ENCODE results near the gene GREM1. TPM values are rescaled to one million over a fixed set of nuclear protein-coding genes. Genes with fewer than 3 reads are reported as not detected.

Gene GREM1
- total RNA-seq, 1 donor: 499 TPM

DNA sequence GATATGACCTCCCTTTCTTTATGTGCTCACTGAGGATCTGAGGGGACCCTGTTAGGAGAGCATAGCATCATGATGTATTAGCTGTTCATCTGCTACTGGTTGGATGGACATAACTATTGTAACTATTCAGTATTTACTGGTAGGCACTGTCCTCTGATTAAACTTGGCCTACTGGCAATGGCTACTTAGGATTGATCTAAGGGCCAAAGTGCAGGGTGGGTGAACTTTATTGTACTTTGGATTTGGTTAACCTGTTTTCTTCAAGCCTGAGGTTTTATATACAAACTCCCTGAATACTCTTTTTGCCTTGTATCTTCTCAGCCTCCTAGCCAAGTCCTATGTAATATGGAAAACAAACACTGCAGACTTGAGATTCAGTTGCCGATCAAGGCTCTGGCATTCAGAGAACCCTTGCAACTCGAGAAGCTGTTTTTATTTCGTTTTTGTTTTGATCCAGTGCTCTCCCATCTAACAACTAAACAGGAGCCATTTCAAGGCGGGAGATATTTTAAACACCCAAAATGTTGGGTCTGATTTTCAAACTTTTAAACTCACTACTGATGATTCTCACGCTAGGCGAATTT lies 14.9 kb downstream of the GREM1 start:
- H3K79me2 ChIP-seq (ENCODE audit: insufficient read depth, low read length): peaks cover 48% of the 10 kb centered on the region
- peak overlapping the region; percentile 64 for H3K27ac ChIP-seq (ENCODE audit: low read depth, low read length)
- peaks cover 38% of the 10 kb centered on the region for H4K20me1 ChIP-seq (ENCODE audit: insufficient read depth, low read length)

DNA sequence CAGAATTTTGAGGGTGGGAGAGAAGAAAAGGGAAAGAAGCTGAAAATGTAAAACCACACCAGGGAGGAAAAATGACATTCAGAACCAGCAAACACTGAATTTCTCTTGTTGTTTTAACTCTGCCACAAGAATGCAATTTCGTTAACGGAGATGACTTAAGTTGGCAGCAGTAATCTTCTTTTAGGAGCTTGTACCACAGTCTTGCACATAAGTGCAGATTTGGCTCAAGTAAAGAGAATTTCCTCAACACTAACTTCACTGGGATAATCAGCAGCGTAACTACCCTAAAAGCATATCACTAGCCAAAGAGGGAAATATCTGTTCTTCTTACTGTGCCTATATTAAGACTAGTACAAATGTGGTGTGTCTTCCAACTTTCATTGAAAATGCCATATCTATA lies 15.5 kb downstream of the GREM1 start:
- DNase-seq (ENCODE audit: insufficient read length, low spot score, missing footprints): peak; percentile 62
- Histone ChIP-seq H4K20me1 (ENCODE audit: insufficient read depth, low read length) (peaks cover 35% of the 10 kb centered on the region), H3K4me2 (ENCODE audit: insufficient read depth, low read length) (peak overlapping the region; percentile 42), H2AFZ (ENCODE audit: low read length) (no peak overlapping the region), H3K4me1 (ENCODE audit: insufficient read depth, low read length) (peaks cover 37% of the 10 kb centered on the region), H3K27ac (ENCODE audit: low read depth, low read length) (peak overlapping the region; percentile 64), H3K9me3 (ENCODE audit: low read depth, low read length) (no peaks in the 10 kb centered on the region), H3K36me3 (ENCODE audit: insufficient read depth, low read length) (peaks cover 82% of the 10 kb centered on the region), H3K4me3 (ENCODE audit: insufficient read depth, low read length) (peak overlapping the region; percentile 15), H3K79me2 (ENCODE audit: insufficient read depth, low read length) (peaks cover 44% of the 10 kb centered on the region), H3K27me3 (ENCODE audit: insufficient read depth, low read length) (no peaks in the 10 kb centered on the region)
- TF ChIP-seq, protein P1, sequence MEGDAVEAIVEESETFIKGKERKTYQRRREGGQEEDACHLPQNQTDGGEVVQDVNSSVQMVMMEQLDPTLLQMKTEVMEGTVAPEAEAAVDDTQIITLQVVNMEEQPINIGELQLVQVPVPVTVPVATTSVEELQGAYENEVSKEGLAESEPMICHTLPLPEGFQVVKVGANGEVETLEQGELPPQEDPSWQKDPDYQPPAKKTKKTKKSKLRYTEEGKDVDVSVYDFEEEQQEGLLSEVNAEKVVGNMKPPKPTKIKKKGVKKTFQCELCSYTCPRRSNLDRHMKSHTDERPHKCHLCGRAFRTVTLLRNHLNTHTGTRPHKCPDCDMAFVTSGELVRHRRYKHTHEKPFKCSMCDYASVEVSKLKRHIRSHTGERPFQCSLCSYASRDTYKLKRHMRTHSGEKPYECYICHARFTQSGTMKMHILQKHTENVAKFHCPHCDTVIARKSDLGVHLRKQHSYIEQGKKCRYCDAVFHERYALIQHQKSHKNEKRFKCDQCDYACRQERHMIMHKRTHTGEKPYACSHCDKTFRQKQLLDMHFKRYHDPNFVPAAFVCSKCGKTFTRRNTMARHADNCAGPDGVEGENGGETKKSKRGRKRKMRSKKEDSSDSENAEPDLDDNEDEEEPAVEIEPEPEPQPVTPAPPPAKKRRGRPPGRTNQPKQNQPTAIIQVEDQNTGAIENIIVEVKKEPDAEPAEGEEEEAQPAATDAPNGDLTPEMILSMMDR (IDR thresholded peaks at IDR 0.05; ENCODE audit: extremely low read depth, low read depth, low read length): no peak

More for the DNA sequence above, 14.9 kb downstream of the GREM1 start:
- Histone ChIP-seq H3K4me3 (ENCODE audit: insufficient read depth, low read length) (peak overlapping the region; percentile 15), H3K4me2 (ENCODE audit: insufficient read depth, low read length) (peak overlapping the region; percentile 42), H3K9me3 (ENCODE audit: low read depth, low read length) (no peaks in the 10 kb centered on the region), H2AFZ (ENCODE audit: low read length) (no peak overlapping the region), H3K27me3 (ENCODE audit: insufficient read depth, low read length) (no peaks in the 10 kb centered on the region), H3K36me3 (ENCODE audit: insufficient read depth, low read length) (peaks cover 86% of the 10 kb centered on the region), H3K4me1 (ENCODE audit: insufficient read depth, low read length) (peaks cover 37% of the 10 kb centered on the region)
- DNase-seq (ENCODE audit: insufficient read length, low spot score, missing footprints): no peak
- TF ChIP-seq, protein P1 (IDR thresholded peaks at IDR 0.05; ENCODE audit: extremely low read depth, low read depth, low read length): no peak

DNA sequence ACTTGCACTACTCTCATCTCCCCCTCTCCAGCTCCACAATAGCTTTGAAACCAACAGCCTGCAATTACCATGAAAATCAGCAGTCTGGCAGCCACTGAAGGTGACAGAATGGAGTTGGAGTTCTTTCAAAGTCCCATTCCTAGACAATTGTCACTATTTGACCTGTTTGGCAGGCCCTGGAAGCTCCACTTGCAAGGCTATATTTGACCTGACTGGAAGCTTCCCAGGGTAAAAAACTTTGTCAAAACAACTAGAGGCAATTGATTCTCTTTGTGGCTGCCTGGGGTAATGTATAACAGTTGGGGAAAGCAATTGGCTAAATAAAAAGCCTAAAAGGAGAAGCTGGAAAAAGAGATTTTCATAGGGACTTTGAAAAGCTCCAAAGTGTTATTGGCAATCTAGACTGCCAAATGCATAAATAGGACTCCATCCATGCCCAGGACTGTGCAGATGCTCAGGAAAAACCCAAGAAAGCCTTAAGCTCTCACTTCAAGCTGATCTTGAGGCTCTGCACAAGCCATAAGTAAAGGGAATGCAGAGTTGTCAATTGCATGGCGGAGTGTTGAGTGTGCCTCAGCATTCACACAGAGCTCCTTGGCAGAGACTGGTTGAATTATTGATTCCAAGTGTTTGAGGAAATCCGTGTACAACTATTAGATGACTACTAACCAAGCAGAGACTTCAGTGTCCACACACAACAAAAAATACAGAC lies 18.3 kb downstream of the GREM1 start:
- Histone ChIP-seq H3K4me3 (ENCODE audit: insufficient read depth, low read length) (no peak overlapping the region), H3K36me3 (ENCODE audit: insufficient read depth, low read length) (peaks cover 57% of the 10 kb centered on the region), H3K4me2 (ENCODE audit: insufficient read depth, low read length) (no peak overlapping the region), H3K27ac (ENCODE audit: low read depth, low read length) (peak overlapping the region; percentile 50), H3K27me3 (ENCODE audit: insufficient read depth, low read length) (no peaks in the 10 kb centered on the region), H2AFZ (ENCODE audit: low read length) (no peak overlapping the region), H3K9me3 (ENCODE audit: low read depth, low read length) (no peaks in the 10 kb centered on the region), H4K20me1 (ENCODE audit: insufficient read depth, low read length) (peaks cover 16% of the 10 kb centered on the region), H3K4me1 (ENCODE audit: insufficient read depth, low read length) (peaks cover 26% of the 10 kb centered on the region), H3K79me2 (ENCODE audit: insufficient read depth, low read length) (peaks cover 19% of the 10 kb centered on the region)
- no peak for DNase-seq (ENCODE audit: insufficient read length, low spot score, missing footprints)
- TF ChIP-seq, protein P1 (IDR thresholded peaks at IDR 0.05; ENCODE audit: extremely low read depth, low read depth, low read length): no peak

DNA sequence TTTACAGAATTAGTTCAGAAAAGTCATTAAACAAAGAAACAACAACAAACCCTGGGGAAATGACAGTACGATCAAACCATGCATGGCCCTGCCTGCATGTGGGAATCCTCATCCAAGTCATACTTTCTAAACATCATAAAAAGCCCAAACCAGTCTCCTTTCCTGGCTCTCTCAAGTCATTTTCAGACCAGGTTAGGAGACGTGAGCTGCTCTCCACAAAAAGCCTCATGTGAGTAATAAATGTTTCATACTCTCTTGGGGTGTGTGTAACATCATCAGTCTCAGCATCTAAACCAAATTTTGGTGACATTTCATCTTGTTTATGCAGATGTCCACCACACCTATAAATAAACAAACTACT lies 18.9 kb downstream of the GREM1 start:
- H3K27me3 ChIP-seq (ENCODE audit: insufficient read depth, low read length): no peaks in the 10 kb centered on the region
- peaks cover 21% of the 10 kb centered on the region for H3K4me1 ChIP-seq (ENCODE audit: insufficient read depth, low read length)
- H3K36me3 ChIP-seq (ENCODE audit: insufficient read depth, low read length): peaks cover 52% of the 10 kb centered on the region
- no peak overlapping the region for H2AFZ ChIP-seq (ENCODE audit: low read length)
- no peak overlapping the region for H3K4me3 ChIP-seq (ENCODE audit: insufficient read depth, low read length)
- peak overlapping the region; percentile 50 for H3K27ac ChIP-seq (ENCODE audit: low read depth, low read length)
- H3K9me3 ChIP-seq (ENCODE audit: low read depth, low read length): no peaks in the 10 kb centered on the region
- H4K20me1 ChIP-seq (ENCODE audit: insufficient read depth, low read length): peaks cover 15% of the 10 kb centered on the region
- DNase-seq (ENCODE audit: insufficient read length, low spot score, missing footprints): no peak
- no peak overlapping the region for H3K4me2 ChIP-seq (ENCODE audit: insufficient read depth, low read length)
- TF ChIP-seq, protein P1 (IDR thresholded peaks at IDR 0.05; ENCODE audit: extremely low read depth, low read depth, low read length): no peak
- H3K79me2 ChIP-seq (ENCODE audit: insufficient read depth, low read length): peaks cover 14% of the 10 kb centered on the region
